GM12801 (cell line): ENCODE measurements around the gene PRKN.

ENCODE experiments used
- TF ChIP-seq, protein P1 (sequence below): IDR thresholded peaks from one replicate; pipeline ENCODE4 v1.5.1; 2011; ENCODE audit warnings: control low read depth; ENCODE audit not compliant: insufficient read length; ENCODE audit errors: extremely low read depth

PRKN gene

DNA sequence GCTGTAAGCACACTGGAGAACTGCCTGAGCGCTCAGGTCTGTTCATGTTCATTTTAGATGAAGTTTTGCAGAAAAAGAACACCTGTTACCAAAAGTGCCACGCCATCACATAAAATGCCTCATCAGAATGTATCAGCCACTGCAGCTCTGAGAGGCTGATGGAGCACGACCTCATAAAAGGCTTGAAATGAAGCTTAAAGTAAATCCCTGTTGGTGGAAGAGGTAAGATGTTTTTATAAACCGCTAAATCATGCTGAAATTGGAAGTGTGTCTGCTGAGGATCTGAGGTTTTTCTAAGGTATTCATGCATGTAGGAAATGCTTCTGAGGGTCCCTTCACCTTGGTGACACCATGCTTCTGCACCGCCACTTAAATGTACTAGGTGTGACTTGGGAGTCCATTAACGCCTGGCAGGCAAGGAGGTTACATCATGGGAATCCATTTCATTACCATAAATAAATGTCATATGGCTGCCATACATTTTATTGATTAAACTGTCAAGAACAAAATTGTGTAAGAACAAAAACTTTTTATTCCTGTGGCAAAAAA, 1090.6 kb downstream of the PRKN start:
- TF ChIP-seq, protein P1, sequence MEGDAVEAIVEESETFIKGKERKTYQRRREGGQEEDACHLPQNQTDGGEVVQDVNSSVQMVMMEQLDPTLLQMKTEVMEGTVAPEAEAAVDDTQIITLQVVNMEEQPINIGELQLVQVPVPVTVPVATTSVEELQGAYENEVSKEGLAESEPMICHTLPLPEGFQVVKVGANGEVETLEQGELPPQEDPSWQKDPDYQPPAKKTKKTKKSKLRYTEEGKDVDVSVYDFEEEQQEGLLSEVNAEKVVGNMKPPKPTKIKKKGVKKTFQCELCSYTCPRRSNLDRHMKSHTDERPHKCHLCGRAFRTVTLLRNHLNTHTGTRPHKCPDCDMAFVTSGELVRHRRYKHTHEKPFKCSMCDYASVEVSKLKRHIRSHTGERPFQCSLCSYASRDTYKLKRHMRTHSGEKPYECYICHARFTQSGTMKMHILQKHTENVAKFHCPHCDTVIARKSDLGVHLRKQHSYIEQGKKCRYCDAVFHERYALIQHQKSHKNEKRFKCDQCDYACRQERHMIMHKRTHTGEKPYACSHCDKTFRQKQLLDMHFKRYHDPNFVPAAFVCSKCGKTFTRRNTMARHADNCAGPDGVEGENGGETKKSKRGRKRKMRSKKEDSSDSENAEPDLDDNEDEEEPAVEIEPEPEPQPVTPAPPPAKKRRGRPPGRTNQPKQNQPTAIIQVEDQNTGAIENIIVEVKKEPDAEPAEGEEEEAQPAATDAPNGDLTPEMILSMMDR, result no peak

DNA sequence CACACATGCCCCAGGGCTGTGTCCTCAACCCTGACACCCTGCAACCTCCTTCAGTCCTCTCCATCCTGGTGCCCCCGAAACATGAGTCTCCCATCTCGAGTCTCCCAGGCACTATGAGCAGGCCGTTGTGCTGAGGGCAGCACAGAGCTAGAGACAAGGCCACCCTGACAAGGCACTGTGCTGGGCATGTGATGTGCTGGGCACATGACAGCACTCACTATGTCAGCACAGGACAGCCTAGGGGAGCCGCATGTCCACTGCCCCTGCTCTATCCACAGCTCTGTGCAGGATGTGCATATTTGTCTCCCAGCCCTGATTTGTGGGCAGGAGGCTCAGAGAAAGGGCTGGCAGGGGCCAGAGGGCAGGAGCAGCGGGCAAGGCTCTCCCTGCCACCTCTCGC, 1091.6 kb downstream of the PRKN start:
- TF ChIP-seq, protein P1, result no peak

DNA sequence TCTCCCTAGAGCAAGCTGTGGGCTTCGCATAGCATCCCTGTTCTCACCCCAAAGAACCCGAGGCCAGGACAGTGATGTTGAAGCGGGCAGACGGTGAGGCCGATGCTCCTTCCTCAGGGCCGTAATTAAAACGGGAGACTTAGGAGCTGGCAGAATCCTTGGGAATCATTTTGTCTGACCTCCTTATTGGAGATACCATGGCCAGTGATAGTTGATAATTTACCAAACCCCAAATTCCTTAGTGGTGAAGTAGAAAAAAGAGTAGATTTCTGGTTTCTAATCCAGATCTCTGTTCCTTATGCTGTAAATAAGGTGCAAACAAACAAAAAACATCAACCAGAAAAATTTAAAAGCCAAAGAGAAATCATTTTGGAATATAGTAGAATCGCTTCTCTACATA, 1092.7 kb downstream of the PRKN start:
- TF ChIP-seq, protein P1, result no peak

DNA sequence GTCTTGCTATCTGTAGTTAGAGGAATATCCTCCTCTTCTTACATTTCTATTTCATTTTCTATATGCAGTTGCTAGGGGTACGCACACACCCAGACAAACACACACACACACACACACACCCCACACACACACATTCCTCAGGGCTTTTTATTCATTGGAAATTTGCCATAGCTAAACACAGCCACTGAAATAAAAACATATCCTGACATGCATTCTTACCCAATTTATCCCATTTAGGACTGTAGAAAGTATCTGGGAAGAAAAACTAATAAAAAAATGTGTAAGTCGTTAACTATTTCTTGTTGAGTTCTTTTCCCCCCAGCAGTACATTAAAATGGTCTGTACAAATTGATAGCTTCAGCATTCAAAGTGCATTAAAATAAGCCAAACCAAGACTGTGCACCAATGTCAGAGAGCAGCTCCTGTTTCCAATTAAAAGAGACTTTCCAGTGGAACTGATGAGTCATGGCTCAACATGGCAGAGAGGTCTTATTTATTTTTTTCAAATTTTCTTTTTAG, 1095.8 kb downstream of the PRKN start:
- TF ChIP-seq, protein P1, result no peak

DNA sequence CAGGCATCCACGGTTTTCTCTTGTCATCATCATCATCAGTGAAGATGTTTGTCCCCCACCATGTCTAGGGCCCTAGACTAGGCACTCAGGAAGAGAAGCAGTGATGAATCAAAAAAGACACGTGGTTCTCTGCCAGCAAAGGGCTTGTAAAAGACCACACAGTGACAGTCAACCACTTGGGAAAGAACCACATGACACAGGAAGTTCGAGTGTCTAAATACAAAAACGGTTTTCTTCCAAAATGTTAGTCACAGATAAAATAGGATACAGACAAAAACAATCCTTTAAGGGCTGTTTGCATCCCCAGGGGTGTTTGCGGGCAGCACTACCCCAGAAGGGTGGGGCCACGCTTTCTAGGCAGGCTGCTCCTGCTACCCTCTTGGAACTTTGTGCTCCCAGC, 1096.9 kb downstream of the PRKN start:
- TF ChIP-seq, protein P1, result no peak

DNA sequence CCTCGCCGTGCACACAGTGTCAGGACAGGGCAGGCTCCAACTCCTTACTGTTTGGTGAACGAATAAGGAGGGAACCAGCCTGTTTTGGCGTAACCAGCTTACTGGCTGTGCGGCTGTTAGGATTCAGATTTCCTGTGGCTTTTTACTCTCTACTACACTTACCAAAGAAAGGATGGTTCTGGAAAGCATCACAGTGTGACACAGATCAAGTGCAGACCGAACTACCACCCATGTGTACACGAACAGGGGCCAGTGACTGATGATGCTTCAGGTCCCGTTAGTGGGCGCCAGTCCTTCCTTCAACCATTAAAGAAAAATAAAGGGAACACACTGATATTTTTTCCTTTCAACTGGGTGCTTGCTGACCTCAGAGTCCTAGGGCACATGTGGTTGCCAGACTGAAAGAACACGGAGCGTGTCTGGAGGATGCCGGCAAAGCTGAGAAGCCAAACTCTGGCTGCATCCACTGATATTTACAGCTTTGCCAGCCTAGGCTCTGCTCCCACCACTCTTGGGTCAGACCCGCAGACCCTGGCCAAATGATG, 1101.4 kb downstream of the PRKN start:
- TF ChIP-seq, protein P1, result no peak

DNA sequence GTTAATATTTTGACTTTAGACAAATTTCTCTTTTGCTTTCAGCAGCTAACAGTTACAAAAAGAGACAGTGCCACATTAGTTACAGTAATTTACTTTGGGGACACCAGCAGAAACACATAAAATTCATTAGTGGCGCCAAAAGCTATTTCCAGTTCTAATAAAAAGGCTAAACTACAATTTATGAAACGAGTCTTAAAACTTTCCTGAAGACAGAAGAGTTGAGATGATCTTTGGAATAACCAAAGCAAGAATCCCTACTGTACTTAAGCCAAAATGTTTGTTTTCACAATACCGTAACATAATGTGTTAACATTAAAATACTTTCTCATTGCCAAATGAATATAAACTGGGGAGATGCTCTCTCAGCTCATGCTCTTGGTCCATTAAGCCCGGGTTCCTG, 1103.5 kb downstream of the PRKN start:
- TF ChIP-seq, protein P1, result no peak
